ENCODE measurements around the gene AGTPBP1. TPM values are rescaled to one million over a fixed set of nuclear protein-coding genes. Genes with fewer than 3 reads are reported as not detected.
"Not testable (repeated sequence)": the region's sequence is repeated elsewhere in the genome, so short reads cannot be mapped to it uniquely, and the experiment has no call there.

Gene AGTPBP1
- total RNA-seq, 1 donor from 2014 or later = 473 TPM

DNA sequence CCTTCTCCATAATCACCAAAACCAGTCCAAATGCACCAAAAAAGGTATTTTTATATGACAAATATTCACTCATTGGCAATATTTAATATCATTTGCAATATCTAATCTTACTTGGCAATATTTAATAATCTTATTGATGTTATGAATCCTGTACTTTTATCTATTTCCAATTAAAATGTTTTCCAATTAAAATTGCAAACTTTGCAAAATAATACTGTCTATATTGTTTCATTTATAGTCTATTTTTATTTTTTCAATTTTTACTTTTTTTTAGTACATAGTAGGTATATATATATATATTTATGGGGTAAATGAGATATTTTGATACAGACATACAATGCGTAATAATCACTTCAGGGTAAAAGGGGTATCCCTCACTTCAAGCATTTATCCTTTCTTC lies 109.9 kb downstream of the AGTPBP1 start:
- DNase-seq = no peak

DNA sequence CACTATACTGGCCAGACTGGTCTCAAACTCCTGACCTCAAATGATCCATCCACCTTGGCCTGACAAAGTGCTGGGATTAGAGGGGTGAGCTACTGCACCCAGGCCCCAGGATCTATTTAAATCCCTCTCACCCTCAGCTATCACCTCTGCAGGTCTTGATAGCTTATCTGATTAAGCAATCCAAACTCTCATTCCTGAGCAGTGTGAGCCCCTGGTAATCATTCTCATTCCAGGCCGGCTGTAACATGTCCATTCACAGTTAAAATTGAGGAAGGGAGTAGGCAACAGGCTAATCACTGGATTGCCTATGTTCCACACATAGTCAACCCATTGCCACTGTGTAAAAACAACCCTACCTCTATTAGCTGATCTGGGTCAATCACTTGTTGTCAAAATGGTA lies 111.1 kb downstream of the AGTPBP1 start:
- no peak for DNase-seq

DNA sequence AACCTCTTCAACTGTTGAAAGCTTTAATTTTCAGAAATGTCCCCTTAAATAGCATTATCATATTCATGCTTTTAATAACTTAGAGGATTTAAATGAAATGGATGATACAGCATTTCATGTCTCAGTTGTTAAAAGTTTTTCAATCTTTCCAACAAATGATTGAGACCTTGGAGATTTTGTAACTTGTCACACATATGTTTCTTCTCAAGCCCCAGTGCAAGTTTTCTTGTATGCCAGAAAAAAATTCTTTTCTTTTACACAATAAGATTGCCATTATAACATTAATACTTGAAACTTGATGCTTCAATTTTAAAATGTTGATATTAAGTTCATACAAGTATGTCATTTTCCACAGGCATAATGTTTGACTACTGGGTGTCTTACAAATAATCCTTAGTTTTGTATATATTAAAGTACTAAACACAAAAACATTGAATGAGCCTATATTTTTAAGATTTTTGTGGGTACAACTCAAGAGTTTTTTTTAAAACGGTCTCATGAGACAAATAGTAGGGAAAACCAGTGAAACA lies 124.5 kb downstream of the AGTPBP1 start:
- no peak for DNase-seq

DNA sequence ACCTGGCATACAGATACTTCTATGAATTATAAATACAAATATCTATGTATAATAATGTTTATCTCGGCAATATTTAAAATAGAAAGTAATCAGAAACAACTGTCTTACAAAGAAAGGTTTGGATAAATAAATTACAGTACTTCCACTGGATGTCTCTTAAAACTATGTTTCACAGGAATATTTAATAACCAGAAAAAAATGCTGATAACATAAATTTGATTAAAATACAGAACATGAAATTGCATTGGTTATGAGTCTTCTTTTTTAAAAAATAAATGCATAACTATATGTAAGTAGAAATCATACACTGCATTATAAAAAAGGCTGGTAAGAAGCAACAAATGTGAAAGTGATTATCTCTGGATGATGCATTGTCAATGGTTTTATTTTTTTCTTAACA lies 126.0 kb downstream of the AGTPBP1 start:
- no peak for DNase-seq

DNA sequence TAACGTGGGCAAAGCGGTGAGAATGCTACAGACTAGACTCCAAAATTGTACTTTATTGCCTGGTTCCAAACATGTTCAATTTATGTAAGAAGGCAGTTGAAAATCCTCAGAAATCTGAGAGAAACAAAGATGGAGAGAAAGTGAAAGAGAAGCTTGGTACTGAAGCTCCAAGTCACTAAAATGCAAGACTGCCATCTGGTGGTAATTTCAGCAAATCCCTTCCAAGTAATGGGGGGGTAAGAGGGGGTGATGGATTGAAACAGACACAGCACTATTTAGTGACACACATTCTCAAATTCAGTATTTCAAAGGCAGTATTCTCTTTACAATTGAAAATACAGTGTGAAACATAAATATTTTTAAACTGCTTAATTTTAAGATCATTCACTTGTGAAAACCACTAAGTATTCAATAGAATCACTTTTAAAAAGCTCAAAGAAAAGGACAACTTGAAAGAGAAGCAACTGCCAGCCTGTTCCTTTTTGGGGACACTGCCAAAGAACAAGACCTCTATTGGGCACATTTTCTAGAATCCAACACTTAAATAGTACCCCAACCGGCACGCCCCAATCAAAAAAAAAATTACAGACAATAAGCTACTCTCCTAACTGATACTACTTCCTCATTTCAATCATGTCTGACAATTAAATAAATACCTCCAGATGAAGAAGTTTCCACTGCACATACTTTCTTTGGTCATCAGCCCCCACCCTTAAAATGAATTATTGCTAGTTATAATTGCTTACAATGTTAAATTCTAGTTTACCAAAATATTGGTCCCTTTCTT lies 131.5 kb downstream of the AGTPBP1 start:
- no peak for DNase-seq

DNA sequence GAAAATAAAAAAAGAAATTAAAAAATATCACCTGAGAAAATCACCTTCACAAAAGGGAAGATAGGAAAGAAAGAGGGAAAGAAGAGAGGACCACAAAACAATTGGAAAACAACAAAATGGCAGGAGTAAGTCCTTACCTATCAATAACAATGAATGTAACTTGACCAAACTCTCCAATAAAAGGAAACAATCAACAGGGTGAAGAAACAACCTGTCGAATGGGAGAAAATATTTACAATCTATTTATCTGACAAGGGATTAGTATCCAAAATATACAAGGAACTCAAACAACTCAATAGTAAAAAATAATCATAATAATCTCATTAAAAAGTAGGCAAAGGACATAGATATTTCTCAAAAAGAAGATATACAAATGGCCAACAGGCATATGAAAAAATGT lies 135.8 kb downstream of the AGTPBP1 start:
- no peak for DNase-seq

DNA sequence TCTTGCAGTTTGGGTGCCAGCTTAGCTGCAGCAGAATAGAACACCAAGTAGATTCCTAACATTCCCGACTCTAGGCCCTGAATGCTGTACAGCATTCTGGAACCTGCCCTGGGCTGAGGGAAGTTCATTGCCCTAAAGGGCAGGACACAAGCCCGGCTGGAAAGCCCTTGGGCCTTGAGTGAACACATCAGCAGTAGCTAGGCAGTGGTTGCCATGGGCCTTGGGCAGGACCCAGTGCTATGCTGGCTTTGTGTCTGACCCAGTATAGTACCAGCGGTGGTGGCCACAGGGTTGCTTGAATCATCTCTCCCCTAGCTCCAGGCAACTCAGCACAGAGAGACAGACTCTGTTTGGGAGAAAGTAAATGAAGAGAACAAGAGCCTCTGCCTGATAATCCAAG lies 137.8 kb downstream of the AGTPBP1 start:
- no peak for DNase-seq

DNA sequence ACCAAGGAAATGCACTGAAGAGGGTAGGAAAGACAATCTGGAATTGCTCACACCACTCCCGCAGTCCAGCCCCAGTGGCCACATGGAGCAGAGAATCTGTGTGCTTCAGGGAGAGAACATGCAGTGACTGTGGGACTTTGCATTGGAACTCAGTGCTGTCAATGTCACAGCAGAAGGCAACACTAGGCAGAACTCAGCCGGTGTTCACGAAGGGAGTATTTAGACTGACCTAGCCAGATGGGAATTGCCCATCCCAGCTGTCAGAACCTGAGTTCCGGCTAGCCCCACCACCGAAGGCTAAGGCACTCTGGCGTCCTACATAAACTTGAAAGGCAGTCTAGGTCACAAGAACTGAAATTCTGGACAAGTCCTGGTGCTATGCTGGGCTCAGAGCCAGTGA lies 139.0 kb downstream of the AGTPBP1 start:
- DNase-seq = no peak

DNA sequence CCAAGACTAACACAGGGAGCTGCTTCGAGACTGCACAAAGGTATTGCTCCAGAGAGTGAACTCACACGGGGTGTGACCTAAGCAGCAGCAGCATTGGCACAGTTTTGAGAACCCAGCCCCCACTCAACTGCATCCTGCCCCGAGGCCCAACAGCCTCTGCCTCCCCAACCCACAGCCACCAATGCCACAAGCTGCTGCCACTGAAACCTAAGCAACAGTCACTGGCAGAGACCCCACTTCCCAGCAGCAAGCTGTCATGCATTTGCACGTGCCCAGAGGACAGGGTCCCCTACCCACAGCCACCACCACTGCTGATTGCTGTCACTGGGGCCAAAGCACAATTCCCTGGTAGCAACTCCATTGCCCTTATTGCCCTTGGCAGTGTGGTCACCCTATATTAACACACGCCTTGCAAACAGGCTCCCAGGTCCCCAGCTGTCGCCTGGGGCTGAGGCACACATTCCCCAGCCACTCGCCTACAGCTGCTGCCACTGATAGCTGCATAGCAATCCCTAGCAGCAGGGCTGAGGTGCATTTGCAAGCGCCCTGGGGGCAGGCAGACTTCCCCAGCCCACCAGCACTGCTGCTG lies 141.0 kb downstream of the AGTPBP1 start:
- DNase-seq = no peak

DNA sequence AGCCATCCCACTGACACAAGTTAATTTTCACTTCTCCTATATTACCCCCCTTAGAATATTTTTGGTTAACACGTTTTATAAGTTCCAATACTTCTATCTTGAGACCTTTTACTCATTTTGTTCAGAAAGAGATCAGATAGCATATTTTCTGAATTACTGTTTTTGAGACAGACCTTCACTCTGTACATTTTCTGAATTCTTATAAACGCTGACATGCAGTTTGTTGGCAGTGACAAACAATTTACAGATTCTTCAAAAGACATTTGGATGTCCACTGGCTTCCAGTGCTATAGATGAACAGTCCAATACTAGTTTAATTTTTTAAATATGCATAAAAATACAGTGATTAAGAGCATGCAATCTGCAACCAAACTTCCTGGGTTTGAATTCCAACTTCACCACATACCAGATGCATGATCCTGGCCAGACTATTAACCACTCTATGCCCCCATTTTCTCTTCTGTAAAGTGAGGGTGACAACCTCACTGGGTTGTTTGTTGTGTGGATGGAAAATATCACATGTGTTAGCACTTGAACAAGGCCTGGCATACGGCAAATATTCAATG lies 142.1 kb downstream of the AGTPBP1 start:
- no peak for DNase-seq

DNA sequence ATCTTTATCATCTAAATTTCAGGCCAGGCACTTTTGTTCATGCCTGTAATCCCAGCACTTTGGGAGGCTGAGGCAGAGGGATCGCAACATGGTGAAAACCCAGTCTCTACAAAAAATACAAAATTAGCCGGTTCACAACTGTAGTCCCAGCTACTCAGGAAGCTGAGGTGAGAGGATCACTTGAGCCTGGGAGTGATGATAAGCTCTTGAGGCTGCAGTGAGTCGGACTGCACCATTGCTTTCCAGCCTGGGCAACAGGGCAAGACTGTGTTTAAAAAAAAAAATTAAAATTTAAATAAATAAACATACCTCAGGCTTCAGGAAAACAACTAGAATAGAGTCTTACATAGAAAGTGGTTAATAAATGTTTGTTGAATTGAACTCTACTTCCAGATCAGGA lies 147.4 kb downstream of the AGTPBP1 start:
- DNase-seq = no peak

DNA sequence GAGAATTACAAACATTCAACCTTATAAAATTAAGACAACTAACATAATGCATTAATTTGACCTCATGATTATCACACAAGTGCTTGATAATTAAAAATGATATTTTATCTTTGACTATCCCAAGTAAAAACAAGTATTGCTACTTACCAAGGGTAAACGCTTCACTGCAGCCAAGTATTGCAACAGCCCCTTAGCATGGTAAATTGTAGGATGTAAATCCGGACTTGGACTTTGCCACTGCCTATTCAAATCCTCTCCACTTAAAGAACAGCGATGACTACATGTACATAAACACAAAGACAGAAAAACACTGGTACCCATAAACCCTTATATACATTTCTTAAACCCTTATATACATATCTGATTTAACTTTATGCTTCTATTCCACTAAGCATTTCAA lies 155.1 kb downstream of the AGTPBP1 start:
- no peak for DNase-seq

DNA sequence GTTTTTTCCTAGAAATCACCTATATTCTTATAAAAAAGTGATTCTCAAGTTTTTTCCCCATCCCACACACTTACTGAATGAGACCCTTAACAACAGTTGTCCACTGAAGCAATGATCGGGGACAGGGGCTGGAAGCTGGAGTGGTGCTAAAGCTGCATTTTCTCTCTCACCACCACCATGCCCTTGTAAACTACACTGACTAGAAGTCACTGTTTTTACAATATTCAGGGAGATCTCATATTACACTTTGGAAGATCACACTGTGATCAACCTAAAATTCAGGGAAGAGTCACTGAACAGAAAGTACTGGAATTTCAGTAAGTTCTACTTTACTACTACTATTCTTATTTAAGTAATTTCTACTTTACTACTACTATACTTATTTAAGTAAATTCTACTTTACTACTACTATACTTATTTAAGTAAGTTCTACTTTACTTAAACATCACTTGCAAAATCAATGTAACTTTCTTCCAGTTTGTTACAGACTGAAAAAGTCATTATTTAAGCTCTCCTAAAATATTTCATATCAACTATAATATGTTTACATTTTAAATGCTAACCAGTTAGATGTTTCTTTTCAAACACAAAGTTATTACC lies 164.3 kb downstream of the AGTPBP1 start:
- no peak for DNase-seq

DNA sequence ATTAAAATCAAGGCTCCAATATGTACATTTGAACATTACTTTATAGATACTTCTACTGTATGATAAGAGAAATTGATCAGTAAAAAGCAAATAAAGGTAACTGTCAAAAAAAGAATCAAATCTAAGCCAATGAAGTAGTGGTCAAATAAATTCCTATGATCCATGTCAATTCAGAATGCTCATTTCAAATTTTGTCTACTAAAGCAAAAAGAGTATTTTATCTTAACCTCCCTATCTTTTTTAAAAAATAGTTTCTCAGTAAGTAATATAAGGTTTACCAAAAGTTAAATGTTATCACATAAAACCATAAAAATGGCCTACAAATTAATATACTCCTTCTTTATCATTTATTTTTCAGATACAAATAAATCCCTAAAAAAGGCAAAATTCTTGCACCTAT lies 165.9 kb downstream of the AGTPBP1 start:
- DNase-seq = no peak

DNA sequence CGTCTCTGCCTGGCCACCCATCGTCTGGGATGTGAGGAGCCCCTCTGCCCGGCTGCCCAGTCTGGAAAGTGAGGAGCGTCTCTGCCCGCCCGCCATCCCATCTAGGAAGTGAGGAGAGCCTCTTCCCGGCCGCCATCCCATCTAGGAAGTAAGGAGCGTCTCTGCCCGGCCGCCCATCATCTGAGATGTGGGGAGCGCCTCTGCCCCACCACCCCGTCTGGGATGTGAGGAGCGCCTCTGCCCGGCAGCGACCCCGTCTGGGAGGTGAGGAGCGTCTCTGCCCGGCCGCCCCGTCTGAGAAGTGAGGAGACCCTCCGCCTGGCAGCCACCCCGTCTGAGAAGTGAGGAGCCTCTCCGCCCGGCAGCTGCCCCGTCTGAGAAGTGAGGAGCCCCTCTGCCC lies 168.2 kb downstream of the AGTPBP1 start:
- DNase-seq = not testable (repeated sequence)

DNA sequence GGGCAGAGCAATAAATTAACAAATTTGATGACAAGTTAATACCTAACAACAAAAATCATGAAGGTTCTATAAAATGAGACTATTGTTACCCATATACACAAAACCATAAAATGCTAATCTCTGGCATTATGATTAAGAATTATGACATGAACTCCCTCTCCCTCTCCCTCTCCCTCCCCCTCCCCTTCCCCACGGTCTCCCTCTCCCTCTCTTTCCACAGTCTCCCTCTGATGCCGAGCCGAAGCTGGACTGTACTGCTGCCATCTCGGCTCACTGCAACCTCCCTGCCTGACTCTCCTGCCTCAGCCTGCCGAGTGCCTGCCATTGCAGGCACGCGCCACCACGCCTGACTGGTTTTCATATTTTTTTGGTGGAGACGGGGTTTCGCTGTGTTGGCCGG lies 168.8 kb downstream of the AGTPBP1 start:
- DNase-seq = not testable (repeated sequence)

DNA sequence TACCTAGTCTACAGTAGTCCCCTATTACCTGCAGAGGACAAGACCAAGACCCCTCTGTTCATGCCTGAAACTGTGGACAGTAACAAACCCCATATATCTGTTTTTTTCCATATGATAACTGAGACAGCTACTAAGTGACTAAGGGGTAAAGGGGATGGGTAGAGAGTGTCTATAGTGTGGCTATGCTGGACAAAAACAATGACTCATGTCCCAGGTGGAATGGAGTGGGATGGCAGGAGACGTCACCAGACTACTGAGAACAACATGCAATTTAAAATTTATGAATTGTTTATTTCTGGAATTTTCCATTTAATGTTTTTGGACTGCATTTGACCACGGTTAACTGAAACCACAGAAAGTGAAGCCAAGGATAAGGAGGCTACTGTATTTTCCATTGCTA lies 171.8 kb downstream of the AGTPBP1 start:
- no peak for DNase-seq

DNA sequence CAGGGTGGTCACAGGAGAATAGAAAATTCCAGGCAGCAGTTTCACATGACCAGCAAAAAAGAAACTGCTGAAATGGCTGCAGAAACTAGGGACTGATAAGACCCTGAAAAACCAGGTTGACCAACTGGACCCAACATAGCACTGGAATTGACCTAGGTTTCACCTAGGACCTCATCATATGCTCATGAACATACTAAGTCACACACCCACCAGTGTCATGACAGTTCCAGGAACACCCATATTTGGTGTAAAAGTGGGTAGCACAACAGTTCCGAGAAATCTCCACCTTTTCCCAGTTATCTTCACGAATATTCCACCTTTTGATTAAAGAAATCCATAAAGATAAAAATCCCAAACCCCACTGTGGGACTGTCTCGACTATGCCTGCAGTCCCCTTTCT lies 182.2 kb downstream of the AGTPBP1 start:
- DNase-seq = no peak

DNA sequence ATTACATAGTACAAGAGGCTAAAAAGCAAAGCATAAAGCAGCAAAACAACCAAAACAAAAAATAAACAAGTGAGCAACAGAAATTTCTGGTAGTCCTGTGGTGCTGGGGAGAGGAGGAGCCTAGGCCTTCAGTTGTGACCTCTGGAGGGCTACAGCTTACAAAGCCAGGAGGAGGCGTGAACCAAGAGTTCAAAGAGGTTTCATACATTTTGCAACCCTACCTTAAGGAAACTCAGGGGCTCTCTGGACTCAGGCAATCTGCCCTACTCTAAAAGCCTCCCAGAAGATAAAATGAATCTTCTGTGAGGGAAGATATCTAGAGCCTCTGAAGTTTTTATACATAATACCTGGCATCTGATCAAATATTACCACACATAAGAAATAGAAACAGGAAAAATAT lies 187.4 kb downstream of the AGTPBP1 start:
- no peak for DNase-seq

DNA sequence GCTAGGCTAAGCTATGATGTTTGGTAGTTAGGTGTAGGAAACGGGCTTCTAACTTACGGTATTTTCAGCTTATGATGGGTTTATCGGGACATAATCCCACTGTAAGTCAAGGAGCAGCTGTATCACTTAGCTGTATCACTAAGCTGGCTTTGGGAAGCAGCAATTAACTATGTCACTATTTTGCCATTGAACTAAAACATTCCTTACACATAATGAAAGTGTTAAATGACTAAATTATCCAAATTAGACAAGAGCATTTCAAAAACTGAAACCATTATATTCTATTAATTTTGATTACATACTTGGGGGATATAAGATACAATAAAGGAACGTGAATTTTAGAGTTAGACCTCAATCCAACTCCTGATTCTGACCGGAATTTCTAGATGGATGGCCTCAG lies 188.3 kb downstream of the AGTPBP1 start:
- no peak for DNase-seq

DNA sequence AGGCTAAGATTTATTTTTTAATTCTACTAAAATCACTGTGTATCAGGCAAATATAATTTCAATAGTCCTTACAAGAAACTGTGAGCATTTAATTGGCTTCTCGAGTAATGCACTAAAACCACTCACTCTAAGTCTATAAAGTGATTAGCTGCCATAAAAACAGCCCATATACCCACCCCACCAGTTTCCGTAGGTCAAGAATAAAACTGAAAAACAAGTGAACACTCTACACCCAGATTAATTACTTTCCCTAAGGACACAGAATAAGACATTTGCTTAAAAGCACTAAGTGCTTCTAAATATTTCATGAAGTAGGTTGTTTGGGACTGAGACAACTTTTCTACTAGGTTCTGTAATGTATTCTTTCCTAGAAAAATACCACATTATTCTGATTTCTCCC lies 194.2 kb downstream of the AGTPBP1 start:
- DNase-seq = no peak

DNA sequence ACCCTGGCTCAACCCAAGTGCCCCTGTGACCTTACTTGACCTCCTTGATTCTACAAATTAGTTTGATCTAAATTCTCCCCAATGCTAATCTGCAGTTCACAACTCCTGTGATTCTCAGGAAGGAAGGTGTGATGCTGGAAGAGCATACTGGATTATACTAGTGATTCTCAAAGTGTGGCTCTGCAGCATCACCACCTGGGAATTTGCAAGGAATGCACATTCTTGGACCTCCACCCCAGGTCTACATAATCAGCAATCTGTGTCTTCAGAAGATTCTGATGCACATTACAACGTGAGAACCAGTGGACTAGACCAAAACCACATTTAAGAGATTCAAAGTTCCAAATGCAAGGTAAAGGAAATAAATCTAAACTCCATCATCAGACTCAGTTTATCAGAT lies 198.6 kb downstream of the AGTPBP1 start:
- no peak for DNase-seq

DNA sequence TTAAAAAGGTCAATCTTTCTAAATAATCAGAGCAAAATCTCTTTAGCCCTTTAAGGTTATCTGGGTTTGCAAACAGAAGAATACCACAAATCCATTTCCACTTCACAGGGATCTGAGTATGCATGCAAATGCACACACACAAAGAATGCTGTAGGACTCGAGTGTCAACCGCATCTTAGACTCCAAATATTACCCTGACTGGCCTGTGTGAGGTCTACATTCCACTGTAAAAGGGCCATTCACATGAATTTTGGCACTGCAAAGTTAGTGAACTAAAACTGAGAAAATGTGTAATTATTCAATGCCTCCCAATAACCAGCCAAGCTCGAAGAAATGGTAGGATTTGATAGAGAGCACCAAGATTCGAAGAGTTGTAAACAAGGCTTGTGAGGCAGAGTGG lies 199.9 kb downstream of the AGTPBP1 start:
- DNase-seq = no peak

All from occipital lobe (tissue), 2 donors.